Neutrophil (primary cell): ENCODE measurements around the gene TIMP4.

Experiments
- H3K27ac ChIP-seq: fragments of 200-600 bp; sonication (generic); 2 replicates; pipeline ENCODE4 v1.5.1; 2016; ENCODE audit warnings: mild to moderate bottlenecking, moderate library complexity
- H3K27me3 ChIP-seq: fragments of 200-600 bp; sonication (generic); 2 replicates; pipeline ENCODE4 v1.6.0; 2016; ENCODE audit warnings: mild to moderate bottlenecking
- H3K36me3 ChIP-seq: fragments of 200-600 bp; sonication (generic); 2 replicates; pipeline ENCODE4 v1.5.1; 2017
- H3K4me1 ChIP-seq, 2 experiments: fragments of 200-600 bp in 1 of 2; sonication (generic) in 1 of 2; 1 replicate in 1 of 2; 2 replicates in 1 of 2; pipeline versions ENCODE4 v1.5.1 to v1.6.1; 2013 to 2016; ENCODE audit warnings: low read depth in 1 of 2, low read length in 1 of 2, mild to moderate bottlenecking in 1 of 2, moderate library complexity in 1 of 2; ENCODE audit not compliant: control insufficient read depth in 1 of 2, insufficient read depth in 1 of 2
- H3K4me3 ChIP-seq, 2 experiments: fragments of 200-600 bp in 1 of 2; sonication (generic) in 1 of 2; 1 replicate in 1 of 2; 2 replicates in 1 of 2; pipeline ENCODE4 v1.5.1; 2013 to 2016; ENCODE audit warnings: low read depth in 1 of 2, low read length in 1 of 2, mild to moderate bottlenecking in 1 of 2, moderate library complexity in 1 of 2
- H3K9me3 ChIP-seq: fragments of 200-600 bp; sonication (generic); 2 replicates; pipeline ENCODE4 v1.5.1; 2016
- CTCF ChIP-seq: fragments of 200-600 bp; sonication (generic); IDR thresholded peaks from 2 replicates; pipeline ENCODE4 v1.5.1; 2016; ENCODE audit warnings: antibody characterized with exemption

TIMP4 gene

DNA sequence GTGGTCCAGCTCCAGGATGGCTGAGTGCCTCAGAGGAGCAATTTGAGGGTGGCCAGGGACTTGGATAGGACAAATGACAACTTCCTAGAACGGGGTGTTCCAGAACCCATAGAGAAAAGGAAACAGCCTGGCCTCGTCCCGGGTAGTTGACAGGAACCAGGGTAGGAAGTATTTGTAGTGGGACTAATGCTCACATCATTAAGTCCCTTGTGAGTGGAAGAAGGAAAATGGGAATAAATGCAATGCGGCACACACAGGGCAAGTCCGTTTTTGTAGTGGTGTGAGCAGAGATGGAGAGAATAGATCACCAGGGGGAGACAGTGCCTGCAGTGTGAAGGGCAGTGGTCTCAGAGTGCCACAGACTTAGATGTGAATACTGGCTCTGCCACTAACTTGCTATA lies 19.6 kb downstream of the TIMP4 start:
- Histone ChIP-seq H3K4me3 (no peak overlapping the region), H3K36me3 (no peaks in the 10 kb centered on the region), H3K9me3 (no peaks in the 10 kb centered on the region), H3K27me3 (peaks cover 6% of the 10 kb centered on the region), H3K27ac (no peak overlapping the region), H3K4me1 (no peaks in the 10 kb centered on the region)
- no peak for TF ChIP-seq CTCF

GRCh38 chr3:12138044-12138443 lies 20.7 kb downstream of the TIMP4 start:
- Histone ChIP-seq H3K4me1 (no peaks in the 10 kb centered on the region), H3K36me3 (no peaks in the 10 kb centered on the region), H3K27ac (no peak overlapping the region), H3K9me3 (no peaks in the 10 kb centered on the region), H3K4me3 (no peak overlapping the region), H3K27me3 (peaks cover 13% of the 10 kb centered on the region)
- TF ChIP-seq CTCF, result no peak

GRCh38 chr3:12136371-12136770 lies 22.3 kb downstream of the TIMP4 start:
- H3K27ac ChIP-seq, result no peak overlapping the region
- no peak for TF ChIP-seq CTCF
- H3K4me1 ChIP-seq, result no peaks in the 10 kb centered on the region
- H3K9me3 ChIP-seq, result no peaks in the 10 kb centered on the region
- no peak overlapping the region for H3K4me3 ChIP-seq
- H3K36me3 ChIP-seq, result no peaks in the 10 kb centered on the region
- H3K27me3 ChIP-seq, result peaks cover 27% of the 10 kb centered on the region

- Histone ChIP-seq H3K27me3 (peaks cover 39% of the 10 kb centered on the region), H3K9me3 (no peaks in the 10 kb centered on the region), H3K4me1 (no peaks in the 10 kb centered on the region), H3K36me3 (no peaks in the 10 kb centered on the region), H3K27ac (no peak overlapping the region), H3K4me3 (no peak overlapping the region)
- TF ChIP-seq CTCF, result peak; percentile 77
These were observed 23.6 kb downstream of the TIMP4 start for GRCh38 chr3:12135029-12135657.

GRCh38 chr3:12132881-12133280 lies 25.8 kb downstream of the TIMP4 start:
- no peak overlapping the region for H3K27ac ChIP-seq
- no peak for TF ChIP-seq CTCF
- no peaks in the 10 kb centered on the region for H3K4me1 ChIP-seq
- H3K4me3 ChIP-seq, result no peak overlapping the region
- H3K9me3 ChIP-seq, result no peaks in the 10 kb centered on the region
- H3K27me3 ChIP-seq, result peaks cover 61% of the 10 kb centered on the region
- H3K36me3 ChIP-seq, result no peaks in the 10 kb centered on the region
